Activated CD4-positive, alpha-beta memory T cell treated with anti-CD3 and anti-CD28 coated beads for 36 hours (primary cell): ENCODE results near the gene CARMIL1. TPM values are rescaled to one million over a fixed set of nuclear protein-coding genes. Genes with fewer than 3 reads are reported as not detected.

Experiments used
- CTCF ChIA-PET: fragments of 350-600 bp; sonication (Branson Sonifier 250); formaldehyde crosslinking; loops from one replicate; lab custom pipeline; 2021; ENCODE audit warnings: antibody characterized with exemption, inconsistent platforms; lab: Charles Lee
- POLR2A ChIA-PET: fragments of 350-600 bp; sonication (Branson Sonifier 250); formaldehyde crosslinking; loops from one replicate; lab custom pipeline; 2021; ENCODE audit warnings: antibody characterized with exemption; lab: Charles Lee
- DNase-seq: peaks from one replicate; pipeline ENCODE4 v3.0.0-alpha.2; 2020
- H3K27ac Mint-ChIP-seq: one replicate; pipeline ENCODE4 v1.8.0; 2021; ENCODE audit warnings: mixed read lengths
- H3K27me3 Mint-ChIP-seq: one replicate; pipeline ENCODE4 v1.8.0; 2021; ENCODE audit warnings: mixed read lengths
- H3K36me3 Mint-ChIP-seq: one replicate; pipeline ENCODE4 v1.8.0; 2021; ENCODE audit warnings: mixed read lengths
- H3K4me1 Mint-ChIP-seq: one replicate; pipeline ENCODE4 v1.8.0; 2021; ENCODE audit warnings: low read depth, mixed read lengths
- H3K4me3 Mint-ChIP-seq: one replicate; pipeline ENCODE4 v1.8.0; 2021; ENCODE audit warnings: mild to moderate bottlenecking, mixed read lengths
- H3K9me3 Mint-ChIP-seq: one replicate; pipeline ENCODE4 v1.8.0; 2021; ENCODE audit warnings: mixed read lengths
- intact Hi-C: fragments of 100-400 bp; cut with micrococcal nuclease; formaldehyde crosslinking; loops from one replicate; pipeline ENCODE4 v1.15.1; 2023
- total RNA-seq, 2 experiments: library from RNA; stranded (reverse); gene quantifications; one replicate each; pipeline ENCODE4 v1.2.3, GENCODE V29; 2021

Gene CARMIL1
- total RNA-seq, 2 experiments from 2014 or later, result 2.4 to 2.7 TPM

DNA sequence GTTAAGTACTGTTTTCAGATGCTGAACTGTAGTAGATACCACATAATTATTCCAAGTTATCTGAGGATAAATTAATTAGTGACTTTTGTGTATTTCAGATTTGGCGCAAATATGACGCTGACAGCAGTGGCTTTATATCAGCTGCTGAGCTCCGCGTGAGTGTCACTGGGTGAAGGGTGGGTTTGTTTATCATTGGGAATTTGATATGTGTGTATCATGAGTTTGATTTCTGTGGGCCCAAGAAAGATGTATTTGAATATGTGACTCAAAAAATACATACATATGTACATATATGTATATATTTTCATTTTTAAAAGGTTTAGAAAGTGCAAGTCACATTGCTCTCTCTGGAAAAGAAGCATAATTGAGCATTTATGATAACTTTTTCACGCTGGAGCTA, 390.2 kb downstream of the CARMIL1 start:
- ChIA-PET POLR2A (interaction anchor here (0.6 kb wide), 1 partner anchor 101 kb away, joined by 4 read pairs; no protein-coding TSS in a partner anchor), CTCF (interaction anchor here (0.6 to 1.2 kb wide), 2 partner anchors 50 to 221 kb away, joined by 3 read pairs; no protein-coding TSS in a partner anchor)
- Mint-ChIP-seq H3K27me3 (peaks cover 9% of the 10 kb centered on the region), H3K9me3 (no peaks in the 10 kb centered on the region), H3K27ac (no peak overlapping the region), H3K36me3 (no peaks in the 10 kb centered on the region), H3K4me3 (no peak overlapping the region), H3K4me1 (no peaks in the 10 kb centered on the region)
- DNase-seq, result no peak
- intact Hi-C loops, result no loop called here
